GM21367 (cell line): ENCODE measurements around the gene DNAJA4.

Source experiments
- ATAC-seq: cut with Tn5 transposase; IDR thresholded peaks from one replicate; pipeline ENCODE4 v1.9.1; 2021; ENCODE audit not compliant: unreplicated experiment

Gene DNAJA4

GRCh38 chr15:78276064-78276943 lies 11.9 kb downstream of the DNAJA4 start:
- no peak for ATAC-seq

- no peak for ATAC-seq
Observed at GRCh38 chr15:78280319-78281072, 16.1 kb downstream of the DNAJA4 start.

DNA sequence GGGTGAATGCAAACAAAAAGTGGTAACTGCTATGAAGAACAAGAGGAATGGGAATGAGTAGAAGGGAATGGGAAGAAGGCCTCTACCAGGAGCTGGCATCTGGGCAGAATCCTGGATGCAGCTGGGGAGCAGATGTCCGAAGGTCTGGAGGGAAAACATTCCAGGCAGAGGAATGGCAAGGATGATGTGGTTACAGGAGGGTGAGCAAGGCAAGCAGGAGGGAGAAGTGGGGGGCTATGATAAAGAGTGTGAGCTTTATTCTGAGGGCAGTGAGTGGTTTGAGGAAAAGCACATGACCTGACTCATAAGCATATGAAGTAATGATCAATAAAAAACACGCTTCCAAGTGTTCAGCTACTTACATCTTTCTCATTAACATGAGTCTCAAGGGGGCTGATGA lies 18.0 kb downstream of the DNAJA4 start:
- ATAC-seq: no peak

DNA sequence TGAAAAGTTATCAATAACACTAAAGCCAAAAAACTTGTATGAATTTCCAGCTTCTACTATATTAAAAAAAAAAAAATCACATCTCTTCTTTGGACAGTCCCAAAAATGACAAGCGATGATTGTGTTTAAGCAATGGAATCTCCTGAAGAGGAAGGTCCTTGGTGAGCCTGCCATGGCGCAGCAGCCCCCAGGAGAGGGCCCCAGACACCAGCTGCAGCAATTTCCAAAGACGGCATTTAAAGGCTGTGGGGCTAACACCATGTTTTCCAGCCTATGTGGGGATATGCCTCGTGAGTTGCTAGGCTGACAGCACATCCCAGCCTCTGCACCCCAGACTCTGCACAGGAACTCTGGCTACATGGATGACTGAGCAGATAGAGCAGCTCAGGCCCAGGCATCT lies 20.4 kb downstream of the DNAJA4 start:
- ATAC-seq: no peak

GRCh38 chr15:78290222-78290621 lies 25.9 kb downstream of the DNAJA4 start:
- ATAC-seq: no peak

GRCh38 chr15:78291052-78291451 lies 26.7 kb downstream of the DNAJA4 start:
- no peak for ATAC-seq

- no peak for ATAC-seq
Observed at GRCh38 chr15:78291698-78292097, 27.3 kb downstream of the DNAJA4 start.

DNA sequence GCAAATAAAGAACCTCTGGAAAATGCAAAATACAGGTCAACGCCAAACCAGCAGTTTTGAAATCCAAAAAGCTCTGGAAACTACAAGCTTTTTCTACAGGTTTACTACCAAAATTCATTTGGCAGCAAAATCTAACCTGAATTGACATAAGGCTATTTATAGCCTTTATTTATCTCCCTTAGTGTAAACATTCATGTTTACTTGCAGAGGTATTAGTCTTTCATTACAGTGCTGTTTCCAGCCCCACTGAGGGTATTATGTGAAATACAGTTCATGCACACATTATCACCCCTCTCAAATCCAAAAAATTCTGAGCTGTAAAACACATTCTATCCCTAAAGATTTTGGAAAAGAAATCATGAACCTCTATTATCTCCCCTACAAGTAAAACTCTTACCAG lies 27.9 kb downstream of the DNAJA4 start:
- ATAC-seq: no peak

DNA sequence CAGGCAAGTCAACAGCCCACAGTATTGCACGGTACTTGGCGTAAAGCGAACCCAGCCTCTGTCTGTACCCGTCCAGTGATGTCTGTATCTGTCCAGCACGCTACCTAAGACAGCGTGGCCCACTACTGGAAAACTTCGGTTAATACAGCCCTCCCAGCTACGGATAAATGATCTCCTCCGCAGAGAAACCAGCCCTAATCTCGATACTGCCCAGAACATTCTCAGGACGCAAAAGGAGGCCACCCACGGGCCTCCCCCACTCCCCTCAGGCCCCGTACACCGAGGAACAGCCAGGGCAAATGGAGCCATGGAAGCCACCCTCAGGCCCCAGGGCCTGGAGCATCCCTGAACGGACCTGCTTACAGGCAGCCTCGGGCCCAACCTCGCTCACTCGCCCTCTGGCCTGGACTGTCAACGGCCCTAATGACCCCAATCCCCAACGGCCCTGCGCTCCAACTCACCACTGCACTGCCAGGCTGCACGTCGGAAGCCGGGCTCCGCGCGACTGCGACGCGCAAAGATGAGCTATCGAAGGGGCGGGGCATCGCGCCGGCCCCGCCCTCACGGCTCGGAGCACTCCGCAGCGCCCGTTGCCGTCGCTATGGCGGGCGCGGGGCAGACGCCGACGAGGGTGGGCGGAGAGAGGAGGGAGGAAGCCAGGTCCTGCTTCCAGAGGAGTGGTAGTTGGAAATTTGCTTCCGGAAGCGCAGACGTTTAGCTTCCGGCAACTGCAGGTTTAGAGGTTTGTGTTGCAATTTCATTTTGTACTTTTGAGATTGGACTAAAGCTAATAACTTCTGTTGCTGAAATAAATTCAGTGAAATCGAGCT lies 35.0 kb downstream of the DNAJA4 start, which contains the start of gene SKIC8:
SKIC8 (minus strand) TSS at position 509 of the 830 bp plus-strand sequence. CDS start 3,923 bp downstream, outside the sequence.
- peak; percentile 65 for ATAC-seq

- ATAC-seq: no peak
Observed at GRCh38 chr15:78301326-78301725, 37.0 kb downstream of the DNAJA4 start.

DNA sequence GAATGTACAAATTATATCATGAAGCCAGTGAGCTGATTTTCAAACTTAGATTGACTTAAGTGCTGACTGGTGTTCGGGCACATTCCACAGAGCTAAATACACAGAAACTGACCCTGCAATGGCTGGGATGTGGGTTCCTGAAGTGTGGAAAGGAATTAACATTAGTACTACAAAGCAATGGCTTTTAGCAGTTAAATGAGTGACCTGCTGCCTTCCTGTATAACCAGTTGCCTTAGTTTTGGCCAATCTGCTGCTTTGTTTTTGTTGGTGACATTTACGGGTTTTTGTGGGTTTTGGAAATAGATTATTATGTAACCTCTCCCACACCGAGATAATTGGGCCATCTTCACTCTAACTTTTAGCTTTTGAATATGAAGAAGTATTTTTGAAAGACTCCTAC lies 37.5 kb downstream of the DNAJA4 start:
- no peak for ATAC-seq

- ATAC-seq: no peak
Observed at GRCh38 chr15:78302579-78303312, 38.4 kb downstream of the DNAJA4 start.

GRCh38 chr15:78304216-78305066 lies 40.1 kb downstream of the DNAJA4 start:
- ATAC-seq: no peak

DNA sequence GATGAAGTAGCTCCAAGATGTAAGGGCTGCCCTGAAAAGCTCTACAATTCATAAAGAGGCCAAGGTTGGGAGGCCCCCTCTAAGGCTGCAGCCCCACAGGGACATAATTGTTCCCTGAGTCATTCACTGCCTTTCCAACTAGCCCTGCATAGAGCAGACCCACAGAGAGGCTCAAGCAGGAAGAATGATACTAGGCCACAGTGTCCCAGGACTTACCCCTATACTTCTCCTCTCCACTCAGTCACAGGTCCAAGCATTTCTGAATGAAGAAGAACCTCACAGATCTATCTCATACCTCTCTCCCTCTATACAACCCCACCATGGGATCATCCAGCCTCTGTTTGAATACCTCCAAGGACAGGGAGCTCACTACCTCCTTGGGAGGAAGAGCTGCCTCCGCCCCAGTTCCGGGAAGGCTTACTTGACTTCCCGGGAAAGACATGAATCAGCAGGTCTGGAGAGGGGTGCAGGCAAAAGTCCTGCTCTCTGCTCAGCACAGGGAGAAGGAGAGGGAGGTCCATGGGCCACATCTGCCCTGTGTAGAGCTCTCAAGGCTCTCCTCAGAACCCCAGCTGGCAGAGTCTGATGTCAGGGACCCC lies 41.9 kb downstream of the DNAJA4 start:
- no peak for ATAC-seq

- no peak for ATAC-seq
Observed at GRCh38 chr15:78307976-78308375, 43.6 kb downstream of the DNAJA4 start.

DNA sequence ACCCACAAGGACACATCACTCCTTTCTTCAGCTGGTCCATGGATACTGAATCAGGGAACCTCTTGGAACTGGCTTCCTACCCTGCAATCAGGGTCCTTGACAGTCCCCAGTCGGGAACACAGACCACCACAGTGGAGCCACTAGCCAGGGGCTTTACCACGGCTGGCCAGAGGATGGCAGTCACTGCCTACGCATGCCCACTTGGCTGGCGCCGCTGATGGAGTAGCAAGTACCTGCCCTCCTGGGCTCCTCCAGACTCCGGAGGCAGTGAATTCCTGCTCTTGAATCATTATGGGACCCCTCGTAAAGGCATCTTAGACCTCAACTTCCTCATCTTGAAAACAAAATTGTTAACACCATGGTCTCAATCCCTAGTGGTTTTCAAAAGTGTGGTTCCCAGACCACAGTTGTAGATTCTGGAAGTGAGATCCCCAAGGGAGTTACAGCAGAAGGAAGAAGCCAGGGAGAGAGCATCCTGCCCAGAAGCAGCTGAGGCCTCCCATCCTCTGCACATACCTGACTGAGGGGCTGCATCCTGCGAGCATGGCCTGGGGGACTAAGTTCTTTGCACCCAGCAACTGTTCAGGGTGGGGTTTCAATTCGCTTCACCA lies 44.2 kb downstream of the DNAJA4 start:
- ATAC-seq: no peak

- no peak for ATAC-seq
Observed at GRCh38 chr15:78311292-78311691, 46.9 kb downstream of the DNAJA4 start.

GRCh38 chr15:78312536-78312935 lies 48.2 kb downstream of the DNAJA4 start:
- ATAC-seq: no peak

- ATAC-seq: no peak
Observed at GRCh38 chr15:78312957-78313356, 48.6 kb downstream of the DNAJA4 start.
